ENCODE results near the gene RAP1A. TPM values are rescaled to one million over a fixed set of nuclear protein-coding genes. Genes with fewer than 3 reads are reported as not detected.

RAP1A gene
- total RNA-seq (2021) = 50.9 and 52.8 TPM in 2 replicates
- Bru-seq, nascent RNA = percentile 72 among the genes with signal in this experiment
- percentile 67 among the genes with signal in this experiment for BruChase-seq, experiment 1, labeled RNA remaining after a 2-hour chase
- percentile 68 among the genes with signal in this experiment for BruChase-seq, experiment 2, labeled RNA remaining after a 6-hour chase
- long read RNA-seq, full-length matches to known transcripts = 11 of 17 reads
- long read RNA-seq, partial matches to known transcripts = 2 of 17 reads
- long read RNA-seq, other reads (novel, unspliced or antisense) = 4 of 17 reads

DNA sequence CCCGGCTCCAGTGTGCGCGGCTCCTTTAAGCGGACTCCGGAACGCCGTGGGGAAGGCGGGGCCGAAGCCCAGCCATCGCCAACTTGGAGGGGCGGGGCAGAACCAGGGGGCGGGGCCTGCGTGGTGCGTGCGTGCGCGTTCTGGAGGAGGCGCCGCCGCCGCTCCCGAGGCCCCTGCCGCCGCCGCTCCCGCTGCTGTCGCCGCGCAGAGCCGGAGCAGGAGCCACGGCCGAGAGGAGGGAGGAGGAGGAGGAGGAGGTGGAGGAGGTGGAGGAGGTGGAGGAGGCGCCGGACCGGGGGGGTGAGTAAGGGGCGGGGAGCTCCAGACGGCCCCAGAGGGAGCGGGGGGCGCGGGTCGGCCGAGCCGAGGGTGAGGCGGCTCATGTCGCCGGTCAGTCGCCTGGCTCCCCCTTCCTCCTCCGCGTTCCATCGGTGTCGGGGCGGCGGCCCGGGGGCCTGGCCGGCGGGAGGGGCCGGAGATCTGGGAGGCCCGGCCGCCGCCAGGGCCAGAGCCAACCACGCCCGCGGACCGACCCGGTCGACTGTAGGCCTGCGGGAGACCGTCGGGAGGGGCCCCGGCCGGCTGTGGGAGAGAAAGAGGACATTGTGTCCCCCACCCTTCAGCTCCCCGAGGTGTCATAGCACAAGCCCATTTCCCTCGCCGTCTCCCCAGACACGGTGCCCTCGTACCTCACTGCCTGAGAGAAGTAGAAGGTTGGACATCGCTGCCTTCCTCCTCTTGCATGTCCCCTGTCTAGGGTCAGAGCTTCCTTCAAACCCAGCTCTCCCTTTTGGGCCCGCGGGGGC lies at the start of gene RAP1A:
TSS of gene RAP1A (plus strand) at position 155 of the 806 bp plus-strand sequence. CDS start 71,572 bp downstream, outside the sequence.
- intact Hi-C loops (cut with micrococcal nuclease; ENCODE audit: unreplicated experiment) = no loop called here
- Histone ChIP-seq H3K27ac (ENCODE audit: low read depth, low read length, poor library complexity, severe bottlenecking) (peak within 1 kb of the TSS; percentile 75), H3K36me3 (ENCODE audit: insufficient read depth, low read length, poor library complexity, severe bottlenecking) (no peaks in the 10 kb centered on the region), H3K9me3 (ENCODE audit: low read depth, low read length, poor library complexity, severe bottlenecking) (no peaks in the 10 kb centered on the region), H3K27me3 (replicated peaks; ENCODE audit: insufficient read depth, low read depth, low read length, poor library complexity) (no peaks in the 10 kb centered on the region), H3K4me1 (ENCODE audit: insufficient read depth, low read length, poor library complexity, severe bottlenecking) (no peaks in the 10 kb centered on the region), H3K4me3 (ENCODE audit: low read depth, low read length, poor library complexity, severe bottlenecking) (peak within 1 kb of the TSS; percentile 92)
- peak; percentile 95 for DNase-seq (ENCODE audit: low spot score)
- no TSS peak for BruUV-seq (replicated peaks)
- POLR2A ChIA-PET (ENCODE audit: low non-redundant PET) = interaction anchor here (0.6 to 0.8 kb wide), 3 partner anchors 18 to 173 kb away, joined by 3 to 14 read pairs (median 11); no protein-coding TSS in a partner anchor
- CTCF ChIA-PET = interaction anchor here (0.5 to 0.6 kb wide), 4 partner anchors 11 to 95 kb away, joined by 3 to 4 read pairs (median 3); no protein-coding TSS in a partner anchor
- TF ChIP-seq, protein P1, sequence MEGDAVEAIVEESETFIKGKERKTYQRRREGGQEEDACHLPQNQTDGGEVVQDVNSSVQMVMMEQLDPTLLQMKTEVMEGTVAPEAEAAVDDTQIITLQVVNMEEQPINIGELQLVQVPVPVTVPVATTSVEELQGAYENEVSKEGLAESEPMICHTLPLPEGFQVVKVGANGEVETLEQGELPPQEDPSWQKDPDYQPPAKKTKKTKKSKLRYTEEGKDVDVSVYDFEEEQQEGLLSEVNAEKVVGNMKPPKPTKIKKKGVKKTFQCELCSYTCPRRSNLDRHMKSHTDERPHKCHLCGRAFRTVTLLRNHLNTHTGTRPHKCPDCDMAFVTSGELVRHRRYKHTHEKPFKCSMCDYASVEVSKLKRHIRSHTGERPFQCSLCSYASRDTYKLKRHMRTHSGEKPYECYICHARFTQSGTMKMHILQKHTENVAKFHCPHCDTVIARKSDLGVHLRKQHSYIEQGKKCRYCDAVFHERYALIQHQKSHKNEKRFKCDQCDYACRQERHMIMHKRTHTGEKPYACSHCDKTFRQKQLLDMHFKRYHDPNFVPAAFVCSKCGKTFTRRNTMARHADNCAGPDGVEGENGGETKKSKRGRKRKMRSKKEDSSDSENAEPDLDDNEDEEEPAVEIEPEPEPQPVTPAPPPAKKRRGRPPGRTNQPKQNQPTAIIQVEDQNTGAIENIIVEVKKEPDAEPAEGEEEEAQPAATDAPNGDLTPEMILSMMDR (conservative IDR thresholded peaks at IDR 0.05; ENCODE audit: low read depth, low read length) = no peak
- TF ChIP-seq EZH2 (IDR thresholded peaks at IDR 0.05; ENCODE audit: borderline replicate concordance, low read depth, low read length, poor library complexity, severe bottlenecking) = no peak

DNA sequence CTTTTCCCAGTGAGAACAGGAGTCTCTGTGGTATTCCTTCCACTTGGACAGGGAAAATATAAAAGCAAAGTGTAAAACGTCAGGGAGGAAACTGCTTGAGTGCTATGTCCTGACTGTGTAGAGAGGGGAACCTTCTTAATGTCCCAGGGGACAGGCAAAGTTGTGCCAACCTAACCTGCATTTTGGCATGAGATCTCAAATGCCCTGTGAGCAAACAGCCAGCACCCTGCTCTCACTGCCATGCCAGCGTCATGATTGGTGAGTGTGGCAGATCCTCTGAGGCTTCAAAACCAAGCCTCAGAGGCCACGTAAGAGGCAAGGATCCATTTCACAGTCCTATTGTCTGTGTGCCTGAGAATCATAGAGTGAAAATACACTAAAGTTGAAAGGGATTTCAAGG lies 49.7 kb upstream of the RAP1A start:
- no peak for TF ChIP-seq EZH2 (IDR thresholded peaks at IDR 0.05; ENCODE audit: borderline replicate concordance, low read depth, low read length, poor library complexity, severe bottlenecking)
- TF ChIP-seq, protein P1 (conservative IDR thresholded peaks at IDR 0.05; ENCODE audit: low read depth, low read length) = no peak
- no peaks in the 10 kb centered on the region for H3K36me3 ChIP-seq (ENCODE audit: insufficient read depth, low read length, poor library complexity, severe bottlenecking)
- H3K4me1 ChIP-seq (ENCODE audit: insufficient read depth, low read length, poor library complexity, severe bottlenecking) = no peaks in the 10 kb centered on the region
- H3K4me3 ChIP-seq (ENCODE audit: low read depth, low read length, poor library complexity, severe bottlenecking) = no peak overlapping the region
- H3K27me3 ChIP-seq (replicated peaks; ENCODE audit: insufficient read depth, low read depth, low read length, poor library complexity) = no peaks in the 10 kb centered on the region
- ChIA-PET POLR2A (ENCODE audit: low non-redundant PET) (no interaction called here), CTCF (no interaction called here)
- no peak overlapping the region for H3K27ac ChIP-seq (ENCODE audit: low read depth, low read length, poor library complexity, severe bottlenecking)
- H3K9me3 ChIP-seq (ENCODE audit: low read depth, low read length, poor library complexity, severe bottlenecking) = no peaks in the 10 kb centered on the region
- BruUV-seq (replicated peaks) = no TSS peak
- no peak for DNase-seq (ENCODE audit: low spot score)
- intact Hi-C loops (cut with micrococcal nuclease; ENCODE audit: unreplicated experiment) = no loop called here

DNA sequence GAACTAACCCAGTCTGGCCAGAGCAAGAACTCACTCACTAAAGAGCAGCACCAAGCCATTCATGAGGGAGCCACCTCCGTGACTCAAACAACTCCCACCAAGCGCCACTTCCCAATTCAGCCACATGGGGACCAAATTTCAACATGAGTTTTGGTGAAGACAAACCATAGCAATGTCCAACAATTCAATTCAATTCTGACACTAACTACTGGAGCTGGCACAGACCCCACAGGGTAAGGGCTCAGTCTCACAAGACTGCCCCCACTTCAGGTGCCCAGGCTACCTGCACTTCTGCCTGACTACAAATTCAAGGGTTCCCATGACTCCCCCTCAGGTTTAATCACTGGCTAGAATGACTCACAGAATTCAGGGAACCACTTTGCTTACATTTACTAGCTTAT lies 48.8 kb upstream of the RAP1A start:
- DNase-seq (ENCODE audit: low spot score) = peak; percentile 34
- Histone ChIP-seq H3K27ac (ENCODE audit: low read depth, low read length, poor library complexity, severe bottlenecking) (no peak overlapping the region), H3K4me1 (ENCODE audit: insufficient read depth, low read length, poor library complexity, severe bottlenecking) (no peaks in the 10 kb centered on the region), H3K9me3 (ENCODE audit: low read depth, low read length, poor library complexity, severe bottlenecking) (no peaks in the 10 kb centered on the region), H3K36me3 (ENCODE audit: insufficient read depth, low read length, poor library complexity, severe bottlenecking) (no peaks in the 10 kb centered on the region), H3K27me3 (replicated peaks; ENCODE audit: insufficient read depth, low read depth, low read length, poor library complexity) (no peaks in the 10 kb centered on the region), H3K4me3 (ENCODE audit: low read depth, low read length, poor library complexity, severe bottlenecking) (no peak overlapping the region)
- POLR2A ChIA-PET (ENCODE audit: low non-redundant PET) = no interaction called here
- intact Hi-C loops (cut with micrococcal nuclease; ENCODE audit: unreplicated experiment) = no loop called here
- BruUV-seq (replicated peaks) = no TSS peak
- no peak for TF ChIP-seq EZH2 (IDR thresholded peaks at IDR 0.05; ENCODE audit: borderline replicate concordance, low read depth, low read length, poor library complexity, severe bottlenecking)
- TF ChIP-seq, protein P1 (conservative IDR thresholded peaks at IDR 0.05; ENCODE audit: low read depth, low read length) = peak; percentile 49
- CTCF ChIA-PET = no interaction called here

Measured in A673 (cell line).